ENCODE results near the gene NR1H3.

NR1H3 gene

GRCh38 chr11:47243454-47243853 lies 14.3 kb upstream of the NR1H3 start:
- in situ Hi-C loops (cut with MboI; ENCODE audit: low sequenced_read_pairs): no loop called here

GRCh38 chr11:47244448-47245350 lies 13.1 kb upstream of the NR1H3 start:
- in situ Hi-C loops (cut with MboI; ENCODE audit: low sequenced_read_pairs): no loop called here

GRCh38 chr11:47245611-47246357 lies 12.0 kb upstream of the NR1H3 start:
- in situ Hi-C loops (cut with MboI; ENCODE audit: low sequenced_read_pairs): no loop called here

- in situ Hi-C loops (cut with MboI; ENCODE audit: low sequenced_read_pairs): no loop called here
These were observed 10.3 kb upstream of the NR1H3 start for GRCh38 chr11:47247502-47247901.

- in situ Hi-C loops (cut with MboI; ENCODE audit: low sequenced_read_pairs): no loop called here
These were observed 9.5 kb upstream of the NR1H3 start for GRCh38 chr11:47248304-47248663.

- in situ Hi-C loops (cut with MboI; ENCODE audit: low sequenced_read_pairs): no loop called here
These were observed 9.0 kb upstream of the NR1H3 start, which contains the start of gene ACP2 for GRCh38 chr11:47248664-47249377. Gene ACP2 (minus strand): TSS chr11:47248814. CDS start chr11:47248789, 25 bp downstream.

GRCh38 chr11:47249378-47249715 lies 8.4 kb upstream of the NR1H3 start:
- in situ Hi-C loops (cut with MboI; ENCODE audit: low sequenced_read_pairs): no loop called here

- in situ Hi-C loops (cut with MboI; ENCODE audit: low sequenced_read_pairs): no loop called here
These were observed 6.0 kb upstream of the NR1H3 start for GRCh38 chr11:47251751-47252150.

GRCh38 chr11:47253660-47254059 lies 4.1 kb upstream of the NR1H3 start:
- in situ Hi-C loops (cut with MboI; ENCODE audit: low sequenced_read_pairs): no loop called here

- in situ Hi-C loops (cut with MboI; ENCODE audit: low sequenced_read_pairs): no loop called here
These were observed 3.4 kb upstream of the NR1H3 start for GRCh38 chr11:47254386-47254785.

GRCh38 chr11:47256374-47256773 lies 1.4 kb upstream of the NR1H3 start:
- in situ Hi-C loops (cut with MboI; ENCODE audit: low sequenced_read_pairs): no loop called here

GRCh38 chr11:47257177-47257516 lies 649 bp upstream of the NR1H3 start:
- in situ Hi-C loops (cut with MboI; ENCODE audit: low sequenced_read_pairs): no loop called here

- in situ Hi-C loops (cut with MboI; ENCODE audit: low sequenced_read_pairs): no loop called here
These were observed 614 bp downstream of the NR1H3 start for GRCh38 chr11:47258317-47258902.

- in situ Hi-C loops (cut with MboI; ENCODE audit: low sequenced_read_pairs): no loop called here
These were observed 1.6 kb downstream of the NR1H3 start for GRCh38 chr11:47259232-47259977.

GRCh38 chr11:47260366-47260765 lies 2.6 kb downstream of the NR1H3 start:
- in situ Hi-C loops (cut with MboI; ENCODE audit: low sequenced_read_pairs): no loop called here

GRCh38 chr11:47261291-47261800 lies 3.5 kb downstream of the NR1H3 start:
- in situ Hi-C loops (cut with MboI; ENCODE audit: low sequenced_read_pairs): no loop called here

- in situ Hi-C loops (cut with MboI; ENCODE audit: low sequenced_read_pairs): no loop called here
These were observed 6.3 kb downstream of the NR1H3 start for GRCh38 chr11:47264119-47264518.

- in situ Hi-C loops (cut with MboI; ENCODE audit: low sequenced_read_pairs): no loop called here
These were observed 6.7 kb downstream of the NR1H3 start for GRCh38 chr11:47264521-47264920.

GRCh38 chr11:47267876-47268275 lies 10.1 kb downstream of the NR1H3 start:
- in situ Hi-C loops (cut with MboI; ENCODE audit: low sequenced_read_pairs): no loop called here

GRCh38 chr11:47268448-47269001 lies 10.7 kb downstream of the NR1H3 start:
- in situ Hi-C loops (cut with MboI; ENCODE audit: low sequenced_read_pairs): no loop called here
